IMR-90 (cell line): ENCODE measurements around the gene DBNL. TPM values are rescaled to one million over a fixed set of nuclear protein-coding genes. Genes with fewer than 3 reads are reported as not detected.
A peak's percentile ranks its signal among the peaks of the same experiment; 100 is the strongest.

Experiments used
- ATAC-seq: fragments of 200-7000 bp; cut with Tn5 transposase; 2 replicates; pipeline ENCODE4 v1.9.1; 2020; ENCODE audit warnings: low read depth, mild to moderate bottlenecking, moderate library complexity
- BruUV-seq: library from RNA; stranded (reverse); fragments of 400-500 nt; replicated peaks from 2 replicates; lab custom pipeline; 2021; lab: Mats Ljungman, UMichigan
- CTCF ChIA-PET: fragments of 300-600 bp; formaldehyde crosslinking; extraction: SDS; loops from one replicate; lab custom pipeline; 2021; ENCODE audit warnings: antibody characterized with exemption; lab: Yijun Ruan, JAX
- POLR2A ChIA-PET: fragments of 300-600 bp; sonication (Branson Sonifier 250); formaldehyde crosslinking; loops from one replicate; lab custom pipeline; 2022; ENCODE audit warnings: antibody characterized with exemption; ENCODE audit not compliant: unreplicated experiment; lab: Charles Lee
- DNase-seq: peaks from one replicate; pipeline ENCODE4 v3.0.0; 2013
- H2AFZ ChIP-seq: replicated peaks from 2 replicates; pipeline ENCODE3; 2013; ENCODE audit warnings: low read length, mild to moderate bottlenecking; ENCODE audit not compliant: poor library complexity
- H2AK5ac ChIP-seq: 2 replicates; pipeline ENCODE4 v1.6.1; 2013; ENCODE audit warnings: low read depth, low read length, inconsistent platforms
- H2AK9ac ChIP-seq: replicated peaks from 2 replicates; pipeline ENCODE3; 2013; ENCODE audit warnings: mild to moderate bottlenecking, low read depth, low read length, moderate library complexity; ENCODE audit not compliant: poor library complexity
- H2BK120ac ChIP-seq: 2 replicates; pipeline ENCODE4 v1.6.1; 2013; ENCODE audit warnings: low read depth, low read length, inconsistent platforms
- H2BK15ac ChIP-seq: 3 replicates; pipeline ENCODE4 v1.6.1; 2013; ENCODE audit warnings: low read depth, low read length, inconsistent platforms
- H2BK20ac ChIP-seq: 2 replicates; pipeline ENCODE4 v1.6.1; 2013; ENCODE audit warnings: low read depth, mild to moderate bottlenecking, inconsistent platforms, low read length, moderate library complexity
- H2BK5ac ChIP-seq: 2 replicates; pipeline ENCODE4 v1.6.1; 2013; ENCODE audit warnings: mild to moderate bottlenecking, low read depth, low read length, inconsistent platforms; ENCODE audit not compliant: poor library complexity, severe bottlenecking
- H3K14ac ChIP-seq: replicated peaks from 2 replicates; pipeline ENCODE4 v1.6.1; 2013; ENCODE audit warnings: low read depth, low read length, inconsistent platforms
- H3K18ac ChIP-seq: 2 replicates; pipeline ENCODE4 v1.6.1; 2013; ENCODE audit warnings: low read depth, low read length, control low read depth
- H3K23ac ChIP-seq: 2 replicates; pipeline ENCODE4 v1.6.1; 2013; ENCODE audit warnings: low read depth, low read length, inconsistent platforms
- H3K27ac ChIP-seq: 2 replicates; pipeline ENCODE4 v1.5.1; 2013; ENCODE audit warnings: mild to moderate bottlenecking, control low read depth, low read length; ENCODE audit not compliant: insufficient read depth
- H3K27me3 ChIP-seq: 2 replicates; pipeline ENCODE4 v1.6.1; 2013; ENCODE audit warnings: low read length; ENCODE audit not compliant: control insufficient read depth, insufficient read depth
- H3K36me3 ChIP-seq: 2 replicates; pipeline ENCODE4 v1.6.1; 2013; ENCODE audit warnings: low read length, mixed read lengths; ENCODE audit not compliant: control insufficient read depth, insufficient read depth
- H3K4ac ChIP-seq: 2 replicates; pipeline ENCODE4 v1.6.1; 2013; ENCODE audit warnings: low read depth, low read length, inconsistent platforms
- H3K4me1 ChIP-seq: 2 replicates; pipeline ENCODE4 v1.6.1; 2013; ENCODE audit warnings: low read length, mixed read lengths; ENCODE audit not compliant: control insufficient read depth, insufficient read depth
- H3K4me2 ChIP-seq: 2 replicates; pipeline ENCODE4 v1.6.1; 2013; ENCODE audit warnings: low read depth, mild to moderate bottlenecking, control low read depth, low read length, moderate library complexity
- H3K4me3 ChIP-seq: 2 replicates; pipeline ENCODE4 v1.5.1; 2013; ENCODE audit warnings: low read depth, mild to moderate bottlenecking, control low read depth, low read length, moderate library complexity; ENCODE audit not compliant: insufficient read depth
- H3K56ac ChIP-seq: 2 replicates; pipeline ENCODE4 v1.6.1; 2013; ENCODE audit warnings: low read length, inconsistent platforms; ENCODE audit not compliant: insufficient read depth; ENCODE audit errors: extremely low read depth
- H3K79me1 ChIP-seq, 2 experiments: 2 replicates each; pipeline ENCODE4 v1.6.1; 2013; ENCODE audit warnings: low read length in 2 of 2, inconsistent platforms in 1 of 2, low read depth in 1 of 2
- H3K9ac ChIP-seq: 2 replicates; pipeline ENCODE4 v1.6.1; 2013; ENCODE audit warnings: low read depth, low read length, control low read depth
- H3K9me1 ChIP-seq: 2 replicates; pipeline ENCODE4 v1.6.1; 2013; ENCODE audit warnings: low read length, inconsistent platforms; ENCODE audit not compliant: insufficient read depth
- H3K9me3 ChIP-seq: 2 replicates; pipeline ENCODE4 v1.6.1; 2013; ENCODE audit warnings: low read length; ENCODE audit not compliant: control insufficient read depth, insufficient read depth
- H4K20me1 ChIP-seq: 2 replicates; pipeline ENCODE4 v1.6.1; 2013; ENCODE audit warnings: low read length, inconsistent platforms; ENCODE audit not compliant: insufficient read depth
- H4K5ac ChIP-seq: 2 replicates; pipeline ENCODE4 v1.6.1; 2013; ENCODE audit warnings: mild to moderate bottlenecking, low read depth, low read length, control low read depth
- H4K8ac ChIP-seq, 2 experiments: 2 replicates each; pipeline ENCODE4 v1.6.1; 2013; ENCODE audit warnings: low read depth in 2 of 2, low read length in 2 of 2, control low read depth in 1 of 2, inconsistent platforms in 1 of 2
- H4K91ac ChIP-seq: 2 replicates; pipeline ENCODE4 v1.6.1; 2013; ENCODE audit warnings: low read depth, low read length, inconsistent platforms; ENCODE audit not compliant: insufficient read depth
- BHLHE40 ChIP-seq: fragments of 150-350 bp; IDR thresholded peaks from 2 replicates; pipeline ENCODE4 v1.6.1; 2016; ENCODE audit warnings: mild to moderate bottlenecking, low read depth, low read length
- CEBPB ChIP-seq: IDR thresholded peaks from 2 replicates; pipeline ENCODE4 v1.6.1; 2012; ENCODE audit warnings: low read depth, low read length, improper control_type of control experiment
- CHD1 ChIP-seq: IDR thresholded peaks from 2 replicates; pipeline ENCODE4 v1.6.1; 2012; ENCODE audit warnings: low read depth, low read length, improper control_type of control experiment
- CTCF ChIP-seq: conservative IDR thresholded peaks from 2 replicates; pipeline ENCODE4 v1.5.1; 2012; ENCODE audit warnings: mild to moderate bottlenecking, low read depth, low read length, improper control_type of control experiment
- ELK1 ChIP-seq: fragments of 150-350 bp; IDR thresholded peaks from 2 replicates; pipeline ENCODE4 v1.6.1; 2016; ENCODE audit warnings: low read depth, mild to moderate bottlenecking, low read length, moderate library complexity, borderline replicate concordance
- FOS ChIP-seq: fragments of 150-350 bp; IDR thresholded peaks from 2 replicates; pipeline ENCODE4 v1.6.1; 2016; ENCODE audit warnings: low read depth, low read length
- MAFK ChIP-seq: IDR thresholded peaks from 2 replicates; pipeline ENCODE4 v1.6.1; 2012; ENCODE audit warnings: low read depth, low read length, improper control_type of control experiment
- MXI1 ChIP-seq: IDR thresholded peaks from 2 replicates; pipeline ENCODE4 v1.6.1; 2012; ENCODE audit warnings: low read depth, mild to moderate bottlenecking, low read length, moderate library complexity, borderline replicate concordance
- NFE2L2 ChIP-seq: fragments of 150-350 bp; IDR thresholded peaks from 2 replicates; pipeline ENCODE4 v1.6.1; 2016; ENCODE audit warnings: low read depth, mild to moderate bottlenecking, low read length
- POLR2A ChIP-seq: IDR thresholded peaks from 2 replicates; pipeline ENCODE4 v1.6.1; 2012; ENCODE audit warnings: mild to moderate bottlenecking, low read depth, low read length
- RCOR1 ChIP-seq: IDR thresholded peaks from 2 replicates; pipeline ENCODE4 v1.6.1; 2012; ENCODE audit warnings: mild to moderate bottlenecking, low read length, improper control_type of control experiment; ENCODE audit not compliant: insufficient replicate concordance
- RFX5 ChIP-seq: IDR thresholded peaks from 2 replicates; pipeline ENCODE4 v1.8.0; 2012; ENCODE audit warnings: low read depth, mild to moderate bottlenecking, low read length, moderate library complexity
- SMC3 ChIP-seq: fragments of 150-350 bp; IDR thresholded peaks from 2 replicates; pipeline ENCODE4 v1.6.1; 2016; ENCODE audit warnings: low read depth, mild to moderate bottlenecking, antibody characterized with exemption, low read length, moderate library complexity
- USF2 ChIP-seq: fragments of 150-350 bp; IDR thresholded peaks from 2 replicates; pipeline ENCODE4 v1.6.1; 2017; ENCODE audit warnings: mild to moderate bottlenecking, antibody characterized with exemption, low read length, low read depth
- WGBS, 2 experiments: methylation state at CpG; one replicate each; pipeline versions ENCODE4 v1.1.5 to v1.1.7; 2013; ENCODE audit warnings: missing lambda C conversion rate in 2 of 2; ENCODE audit not compliant: insufficient read length in 1 of 2; ENCODE audit errors: extremely low coverage in 2 of 2; 5-methylcytosine and 5-hydroxymethylcytosine counted together
- dilution Hi-C: fragments of 300-500 bp; cut with HindIII; formaldehyde crosslinking; loops from one replicate; pipeline ENCODE4 v1.14.3; 2018; ENCODE audit warnings: low sequenced_read_pairs; ENCODE audit not compliant: unreplicated experiment
- in situ Hi-C: fragments of 300-500 bp; cut with MboI; formaldehyde crosslinking; loops from 3 replicates; pipeline ENCODE4 v1.14.3; 2019; ENCODE audit warnings: low sequenced_read_pairs, inconsistent platforms, mixed read lengths
- intact Hi-C: fragments of 100-400 bp; cut with micrococcal nuclease; formaldehyde crosslinking; loops from 2 replicates; pipeline ENCODE4 v1.10.0; 2022
- polyA plus RNA-seq, 3 experiments: library from polyadenylated mRNA; depleted of rRNA; stranded (reverse); fragments of >200 nt; gene quantifications; 2 replicates each; pipeline ENCODE4 v1.2.3, GENCODE V29; 2012; ENCODE audit warnings: low replicate concordance in 1 of 3
- total RNA-seq: library from RNA; depleted of rRNA; stranded (reverse); fragments of >200 nt; gene quantifications from 2 replicates; pipeline ENCODE4 v1.2.3, GENCODE V29; 2012

Gene DBNL
- total and polyA plus RNA-seq, 2 of the 4 experiments (the other 2 are of a cell fraction) = 157 to 179 TPM

- TF ChIP-seq CHD1 = no peak
Observed at GRCh38 chr7:44102846-44103565, 58.5 kb downstream of the DBNL start (continued).

- Histone ChIP-seq H4K91ac (no peak overlapping the region), H2BK20ac (no peak overlapping the region), H2AK9ac (peak overlapping the region; percentile 33), H3K27ac (no peak overlapping the region), H2BK15ac (no peak overlapping the region), H2BK120ac (no peak overlapping the region), H3K4me2 (no peak overlapping the region), H4K20me1 (no peaks in the 10 kb centered on the region), H4K5ac (no peak overlapping the region), H3K18ac (no peak overlapping the region), H3K56ac (no peak overlapping the region), H3K27me3 (no peaks in the 10 kb centered on the region), H3K14ac (peak overlapping the region; percentile 36; the same call in 1 of the 2 replicates), H2AK5ac (no peak overlapping the region), H3K36me3 (no peaks in the 10 kb centered on the region), H3K9me3 (no peaks in the 10 kb centered on the region), H3K4me3 (no peak overlapping the region), H3K79me1 (no peaks in the 10 kb centered on the region; a peak in 1 of 4 replicates), H3K4me1 (peaks cover 36% of the 10 kb centered on the region), H4K8ac (no peak overlapping the region), H3K9ac (no peak overlapping the region), H3K4ac (0 out of 2 replicates have a peak overlapping the region, but pooled peaks have one; percentile 31), H2AFZ (no peak overlapping the region), H3K23ac (no peak overlapping the region), H2BK5ac (no peak overlapping the region), H3K9me1 (peaks cover 25% of the 10 kb centered on the region)
- dilution Hi-C loops (no loop called here), in situ Hi-C loops (no loop called here), intact Hi-C loops (no loop called here)
- ChIA-PET POLR2A (no interaction called here), CTCF (no interaction called here)
- WGBS, 2 experiments = 80% methylated on average over 1 of the region's 8 CpGs; no CpG with 5 or more reads in 1 of the 2 experiments
- no TSS peak for BruUV-seq
- DNase-seq (no peak), ATAC-seq (no peak)
- no peak for TF ChIP-seq BHLHE40
- no peak for TF ChIP-seq POLR2A
- no peak for TF ChIP-seq FOS
- no peak for TF ChIP-seq CEBPB
- TF ChIP-seq SMC3 = no peak
- no peak for TF ChIP-seq RCOR1
- no peak for TF ChIP-seq MXI1
- no peak for TF ChIP-seq MAFK
- TF ChIP-seq CHD1 = no peak
- no peak for TF ChIP-seq NFE2L2
- TF ChIP-seq CTCF = no peak
- no peak for TF ChIP-seq ELK1
- no peak for TF ChIP-seq RFX5
- no peak for TF ChIP-seq USF2
Observed at GRCh38 chr7:44103566-44103922, 59.0 kb downstream of the DBNL start.
